ENCODE measurements around the gene URAD. TPM values are rescaled to one million over a fixed set of nuclear protein-coding genes. Genes with fewer than 3 reads are reported as not detected.

Gene URAD
- total RNA-seq, 2 experiments from 2014 or later: not detected

- Mint-ChIP-seq H3K36me3 (ENCODE audit: low read depth) (no peaks in the 10 kb centered on the region), H3K4me3 (peak overlapping the region; percentile 21), H3K27me3 (peaks cover 53% of the 10 kb centered on the region), H3K4me1 (peaks cover 15% of the 10 kb centered on the region), H3K9me3 (ENCODE audit: low read depth) (peaks cover 4% of the 10 kb centered on the region), H3K27ac (no peak overlapping the region)
- intact Hi-C loops (cut with DNase I, micrococcal nuclease): loop anchor here (1.0 to 5.0 kb wide), 3 partner anchors 84 to 578 kb away; no protein-coding TSS in a partner anchor
- ATAC-seq (no peak), DNase-seq (no peak)
- CTCF ChIA-PET: interaction anchor here (0.6 to 4.0 kb wide), 29 partner anchors 10 to 1125 kb away, joined by 3 to 61 read pairs (median 5); no protein-coding TSS in a partner anchor
- POLR2A ChIA-PET: interaction anchor here (1.1 kb wide), 1 partner anchor 85 kb away, joined by 4 read pairs; no protein-coding TSS in a partner anchor
Measured at GRCh38 chr13:27952876-27953675, 35.4 kb downstream of the URAD start.

GRCh38 chr13:27942972-27943371 lies 45.5 kb downstream of the URAD start:
- Mint-ChIP-seq H3K36me3 (ENCODE audit: low read depth) (no peaks in the 10 kb centered on the region), H3K4me1 (no peaks in the 10 kb centered on the region), H3K27ac (no peak overlapping the region), H3K9me3 (ENCODE audit: low read depth) (peaks cover 5% of the 10 kb centered on the region), H3K27me3 (peaks cover 9% of the 10 kb centered on the region), H3K4me3 (no peak overlapping the region)
- ATAC-seq (no peak), DNase-seq (no peak)
- intact Hi-C loops (cut with DNase I, micrococcal nuclease): no loop called here
- ChIA-PET CTCF (interaction anchor here (0.8 to 0.9 kb wide), 2 partner anchors 15 to 82 kb away, joined by 3 read pairs; no protein-coding TSS in a partner anchor), POLR2A (interaction anchor here (0.7 kb wide), 1 partner anchor 676 kb away, joined by 3 read pairs; no protein-coding TSS in a partner anchor)

DNA sequence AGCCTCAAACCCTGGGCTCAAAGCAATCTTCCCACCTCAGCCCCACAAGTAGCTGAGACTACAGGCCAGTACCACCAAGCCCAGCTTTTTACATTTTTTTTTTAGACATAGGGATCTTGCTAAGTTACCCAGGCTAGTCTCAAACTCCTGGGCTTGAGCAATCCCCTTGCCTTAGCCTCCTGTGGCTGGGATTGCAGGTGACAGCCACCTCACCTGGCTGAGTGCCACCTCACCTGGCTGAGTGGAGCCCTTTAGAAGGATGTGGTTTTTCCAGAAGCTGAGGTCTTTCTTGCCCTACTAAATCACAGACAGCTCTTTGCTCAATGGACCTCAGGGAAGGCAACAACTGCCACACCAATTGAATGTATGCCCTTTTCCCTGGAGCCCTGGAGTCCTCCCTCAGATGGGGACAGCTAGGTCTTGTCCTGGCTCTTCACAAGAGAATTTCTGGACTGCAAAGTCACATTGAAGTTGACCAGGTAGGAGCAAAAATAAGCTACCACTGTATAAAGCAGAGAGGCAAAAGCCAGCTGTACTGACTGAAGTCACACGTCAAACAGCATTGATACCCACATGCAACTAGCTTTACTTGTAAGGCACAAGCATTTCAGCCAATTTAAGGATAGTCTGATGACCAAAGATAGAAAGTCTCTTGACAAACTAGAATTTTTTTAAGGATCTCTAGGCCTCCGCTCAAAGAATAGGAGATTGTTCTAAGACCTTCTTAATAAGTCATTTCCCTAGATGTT lies 54.7 kb downstream of the URAD start:
- Mint-ChIP-seq H3K36me3 (ENCODE audit: low read depth) (no peaks in the 10 kb centered on the region), H3K4me1 (peaks cover 2% of the 10 kb centered on the region), H3K9me3 (ENCODE audit: low read depth) (no peaks in the 10 kb centered on the region), H3K4me3 (no peak overlapping the region), H3K27ac (no peak overlapping the region), H3K27me3 (peaks cover 37% of the 10 kb centered on the region)
- DNase-seq (peak; percentile 23), ATAC-seq (peak; percentile 55)
- ChIA-PET POLR2A (no interaction called here), CTCF (interaction anchor here (0.6 to 1.7 kb wide), 5 partner anchors 20 to 704 kb away, joined by 3 to 5 read pairs (median 3); no protein-coding TSS in a partner anchor)
- intact Hi-C loops (cut with DNase I, micrococcal nuclease): no loop called here

DNA sequence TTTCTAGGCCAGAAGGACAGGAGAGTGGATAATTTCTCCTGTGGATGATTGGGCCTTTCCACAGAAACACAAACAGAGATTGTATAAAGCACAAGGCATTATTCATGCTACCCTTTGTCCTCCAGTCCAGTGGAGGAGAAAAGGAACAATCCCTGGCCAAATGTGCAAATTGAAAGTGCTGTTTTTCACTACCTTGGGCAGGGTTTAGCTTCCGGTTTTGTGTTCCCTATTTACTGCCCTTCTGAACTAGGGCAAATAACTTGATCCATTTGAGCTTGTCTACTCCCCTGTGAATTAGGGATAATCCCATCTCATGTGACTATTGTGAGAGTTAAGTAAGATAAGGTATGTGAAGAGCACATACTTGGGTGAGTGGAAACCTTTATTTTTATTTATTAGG lies 55.4 kb downstream of the URAD start:
- ChIA-PET CTCF (interaction anchor here (1.2 to 1.7 kb wide), 3 partner anchors 20 to 64 kb away, joined by 3 to 5 read pairs (median 4); no protein-coding TSS in a partner anchor), POLR2A (no interaction called here)
- no peaks in the 10 kb centered on the region for H3K36me3 Mint-ChIP-seq (ENCODE audit: low read depth)
- no peak overlapping the region for H3K27ac Mint-ChIP-seq
- peaks cover 2% of the 10 kb centered on the region for H3K4me1 Mint-ChIP-seq
- intact Hi-C loops (cut with DNase I, micrococcal nuclease): no loop called here
- H3K4me3 Mint-ChIP-seq: no peak overlapping the region
- no peaks in the 10 kb centered on the region for H3K9me3 Mint-ChIP-seq (ENCODE audit: low read depth)
- DNase-seq (no peak), ATAC-seq (no peak)
- H3K27me3 Mint-ChIP-seq: peaks cover 43% of the 10 kb centered on the region

DNA sequence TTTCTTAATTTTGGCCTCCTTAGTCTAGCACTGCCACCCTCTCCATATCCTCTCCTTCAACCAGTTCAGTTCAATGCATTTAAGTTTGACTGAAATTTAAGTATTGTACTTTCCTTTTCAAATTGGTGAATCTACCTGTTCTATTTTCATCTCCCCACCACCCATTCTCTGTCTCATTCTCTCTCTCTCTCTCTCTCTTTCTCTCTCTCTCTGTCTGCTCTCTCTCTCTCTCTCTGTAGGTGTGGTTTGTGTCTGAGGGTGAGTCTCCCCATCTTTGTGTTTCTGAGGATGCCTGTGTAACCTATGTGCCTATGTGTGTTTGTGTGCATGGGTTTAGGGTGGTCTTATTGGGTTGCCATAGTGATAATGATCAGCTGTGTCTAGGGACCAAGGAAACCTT lies 58.6 kb downstream of the URAD start:
- Mint-ChIP-seq H3K9me3 (ENCODE audit: low read depth) (no peaks in the 10 kb centered on the region), H3K4me3 (no peak overlapping the region), H3K36me3 (ENCODE audit: low read depth) (no peaks in the 10 kb centered on the region), H3K4me1 (peaks cover 19% of the 10 kb centered on the region), H3K27ac (no peak overlapping the region), H3K27me3 (peaks cover 68% of the 10 kb centered on the region)
- CTCF ChIA-PET: interaction anchor here (1.0 to 5.2 kb wide), 3 partner anchors 14 to 61 kb away, joined by 3 to 26 read pairs (median 3); no protein-coding TSS in a partner anchor
- POLR2A ChIA-PET: no interaction called here
- DNase-seq: no peak
- ATAC-seq: no peak
- intact Hi-C loops (cut with DNase I, micrococcal nuclease): no loop called here

GRCh38 chr13:27928805-27929753 lies 59.4 kb downstream of the URAD start:
- no peak overlapping the region for H3K4me3 Mint-ChIP-seq
- CTCF ChIA-PET: interaction anchor here (0.5 to 5.2 kb wide), 7 partner anchors 11 to 590 kb away, joined by 3 to 26 read pairs (median 3); no protein-coding TSS in a partner anchor

DNA sequence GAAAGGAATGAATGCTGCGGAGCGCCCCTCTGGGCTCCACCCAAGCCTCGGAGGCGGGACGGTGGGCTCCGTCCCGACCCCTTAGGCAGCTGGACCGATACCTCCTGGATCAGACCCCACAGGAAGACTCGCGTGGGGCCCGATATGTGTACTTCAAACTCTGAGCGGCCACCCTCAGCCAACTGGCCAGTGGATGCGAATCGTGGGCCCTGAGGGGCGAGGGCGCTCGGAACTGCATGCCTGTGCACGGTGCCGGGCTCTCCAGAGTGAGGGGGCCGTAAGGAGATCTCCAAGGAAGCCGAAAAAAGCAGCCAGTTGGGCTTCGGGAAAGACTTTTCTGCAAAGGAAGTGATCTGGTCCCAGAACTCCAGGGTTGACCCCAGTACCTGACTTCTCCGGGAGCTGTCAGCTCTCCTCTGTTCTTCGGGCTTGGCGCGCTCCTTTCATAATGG lies 60.1 kb downstream of the URAD start:
- Mint-ChIP-seq H3K9me3 (ENCODE audit: low read depth) (no peaks in the 10 kb centered on the region), H3K27ac (no peak overlapping the region), H3K27me3 (peaks cover 76% of the 10 kb centered on the region), H3K4me1 (peaks cover 22% of the 10 kb centered on the region), H3K4me3 (no peak overlapping the region), H3K36me3 (ENCODE audit: low read depth) (no peaks in the 10 kb centered on the region)
- ATAC-seq (no peak), DNase-seq (no peak)
- ChIA-PET CTCF (interaction anchor here (0.6 to 5.2 kb wide), 7 partner anchors 14 to 589 kb away, joined by 3 to 26 read pairs (median 3); no protein-coding TSS in a partner anchor), POLR2A (no interaction called here)
- intact Hi-C loops (cut with DNase I, micrococcal nuclease): no loop called here

More at GRCh38 chr13:27928805-27929753, 59.4 kb downstream of the URAD start:
- DNase-seq (no peak), ATAC-seq (peak; percentile 26)
- Mint-ChIP-seq H3K9me3 (ENCODE audit: low read depth) (no peaks in the 10 kb centered on the region), H3K4me1 (peaks cover 22% of the 10 kb centered on the region), H3K27me3 (peaks cover 71% of the 10 kb centered on the region), H3K27ac (no peak overlapping the region), H3K36me3 (ENCODE audit: low read depth) (no peaks in the 10 kb centered on the region)
- intact Hi-C loops (cut with DNase I, micrococcal nuclease): no loop called here
- POLR2A ChIA-PET: no interaction called here

Other genes with a start within 250 kb of the URAD start
- gene GSX1, start 196.2 kb downstream of the URAD start, total RNA-seq: not detected
- not detected for gene PDX1, start 68.7 kb downstream of the URAD start, total RNA-seq
- not detected for gene CDX2, start 19.4 kb downstream of the URAD start, total RNA-seq
- gene FLT3, start 111.9 kb upstream of the URAD start, total RNA-seq: under 1 TPM; 0.09 to 0.12 TPM
- gene PAN3, start 149.9 kb upstream of the URAD start, total RNA-seq: 10 to 100 TPM; 26.6 to 27.3 TPM

Data from activated CD4-positive, alpha-beta T cell treated with anti-CD3 and anti-CD28 coated beads for 36 hours (primary cell).